HG02973 (cell line): ENCODE results near the gene CCDC70.

ENCODE experiments used
- ATAC-seq: cut with Tn5 transposase; IDR thresholded peaks from one replicate; pipeline ENCODE4 v1.9.1; 2021; ENCODE audit warnings: moderate library complexity; ENCODE audit not compliant: unreplicated experiment

Gene CCDC70

DNA sequence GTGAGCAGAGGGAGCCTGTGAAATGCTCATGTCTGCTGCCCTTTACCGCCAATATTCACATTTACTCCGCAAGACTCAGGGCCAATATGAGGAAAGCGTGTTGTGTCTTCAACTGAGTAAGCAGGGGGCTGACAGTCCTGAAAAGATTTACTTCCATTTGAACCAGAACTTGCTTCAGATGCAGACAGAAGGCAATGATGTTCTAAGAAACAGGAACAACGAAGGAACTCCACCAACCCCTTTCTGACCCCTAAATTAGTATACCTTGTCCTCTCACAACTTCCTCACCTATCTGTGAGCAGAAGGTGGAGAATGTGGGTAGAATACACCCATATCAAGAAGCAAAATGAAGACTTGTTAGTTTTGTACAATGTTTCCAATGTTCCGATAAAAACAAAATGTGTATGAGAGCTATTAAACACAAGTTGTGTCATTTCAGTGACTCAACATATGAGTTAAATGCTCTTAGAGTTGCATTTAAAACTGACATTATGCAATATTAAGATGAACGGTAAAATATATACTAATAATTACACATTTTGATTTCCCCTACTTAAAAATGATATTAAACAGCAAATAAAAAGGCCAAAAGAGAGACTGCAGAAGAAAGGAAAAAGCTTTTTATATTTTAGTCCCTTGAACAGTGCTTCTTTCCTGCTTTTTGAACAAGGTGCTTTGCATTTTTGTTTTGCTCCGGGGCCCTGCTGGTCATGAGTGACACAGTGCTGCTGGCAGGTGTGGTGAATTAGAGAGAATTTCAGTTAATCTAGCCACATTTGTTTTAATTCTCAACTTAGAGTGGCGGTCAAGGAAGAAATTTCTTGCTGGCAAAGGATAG lies 32.8 kb upstream of the CCDC70 start:
- ATAC-seq, result no peak

DNA sequence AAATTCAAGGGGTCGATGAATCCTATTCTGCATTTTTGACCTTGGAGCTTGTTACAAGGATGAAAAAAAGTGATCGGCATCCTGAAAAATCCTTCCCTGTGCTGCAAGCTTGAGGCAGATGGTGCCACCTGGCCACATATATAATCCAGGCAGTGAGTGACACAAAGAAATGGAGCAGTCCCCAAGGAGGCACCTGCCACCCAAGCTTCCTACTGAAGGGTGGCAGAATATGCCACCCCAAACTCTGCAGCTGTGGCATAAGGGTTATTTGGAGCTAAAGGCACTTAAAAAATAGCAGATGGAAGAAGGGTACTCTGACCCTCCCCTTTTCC lies 32.2 kb upstream of the CCDC70 start:
- ATAC-seq, result no peak

DNA sequence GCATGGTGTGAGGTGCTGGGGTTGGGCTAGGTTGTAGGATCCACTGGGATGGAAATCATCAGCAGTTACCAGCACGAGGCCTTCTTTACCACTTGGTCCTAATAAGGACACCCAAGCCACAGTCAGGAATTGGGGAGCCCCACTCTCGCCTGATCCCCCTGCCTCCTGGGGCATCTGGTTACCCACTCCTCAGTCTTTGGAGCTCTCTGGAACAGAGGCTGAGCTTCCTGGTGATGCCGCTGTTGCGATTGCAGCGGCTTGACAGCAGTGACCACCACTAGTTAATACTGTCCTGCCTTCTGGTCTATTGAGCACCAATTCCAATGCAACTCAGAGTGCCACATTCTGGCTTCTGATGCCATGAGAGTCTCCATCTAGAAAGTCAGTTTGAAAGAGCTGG lies 30.2 kb upstream of the CCDC70 start:
- ATAC-seq, result no peak

DNA sequence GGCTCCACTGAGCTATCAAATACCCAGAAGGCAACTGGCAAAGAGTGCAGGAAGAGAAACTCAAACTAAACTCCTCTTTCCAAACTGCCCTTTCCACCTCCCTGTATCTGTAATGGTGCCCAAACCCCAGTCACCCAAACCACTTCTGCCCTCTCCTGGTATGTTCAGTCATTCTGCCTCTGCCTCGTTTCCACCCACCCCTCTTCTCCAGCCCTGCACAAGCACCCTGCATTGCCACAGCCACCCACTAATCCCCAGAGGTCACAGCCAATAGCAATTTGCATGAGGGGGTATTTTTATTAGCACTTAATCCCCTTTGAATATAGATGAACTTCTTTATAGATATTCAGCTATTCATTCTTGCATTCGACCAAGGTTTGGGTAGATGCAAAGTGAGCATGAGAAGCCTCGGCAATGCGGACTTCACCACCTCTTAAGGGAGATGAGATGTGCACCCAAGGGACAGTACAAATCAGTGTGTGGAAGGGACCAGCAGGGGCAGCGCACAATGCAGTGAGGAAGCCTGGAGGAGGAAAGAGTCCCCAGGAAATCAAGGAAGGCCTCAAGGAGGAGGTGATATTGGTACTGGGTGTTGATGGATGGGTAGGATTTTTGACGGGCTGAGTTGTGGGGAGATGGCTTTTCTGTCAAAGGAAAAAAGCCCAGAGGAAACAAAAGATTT lies 29.2 kb upstream of the CCDC70 start:
- ATAC-seq, result no peak

DNA sequence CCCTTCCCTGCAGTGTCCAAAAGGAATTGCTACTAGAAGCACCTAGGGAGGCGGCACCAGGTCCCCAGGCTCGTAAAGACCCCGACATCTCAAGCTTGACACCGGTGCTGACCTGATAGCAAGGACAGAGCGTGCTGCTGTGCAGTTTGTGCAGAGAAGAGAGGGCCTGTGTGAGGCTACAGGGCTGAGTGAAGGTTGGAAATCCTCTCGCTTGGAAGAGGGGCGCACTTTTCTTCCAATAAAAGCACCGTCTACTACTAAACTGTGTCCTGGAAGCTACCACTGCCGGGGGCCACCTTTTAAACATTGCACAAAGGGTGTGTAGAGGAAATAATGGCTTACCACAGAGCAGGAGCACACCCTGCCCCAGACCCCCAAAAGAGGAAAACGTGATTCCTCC lies 27.8 kb upstream of the CCDC70 start:
- ATAC-seq, result no peak

DNA sequence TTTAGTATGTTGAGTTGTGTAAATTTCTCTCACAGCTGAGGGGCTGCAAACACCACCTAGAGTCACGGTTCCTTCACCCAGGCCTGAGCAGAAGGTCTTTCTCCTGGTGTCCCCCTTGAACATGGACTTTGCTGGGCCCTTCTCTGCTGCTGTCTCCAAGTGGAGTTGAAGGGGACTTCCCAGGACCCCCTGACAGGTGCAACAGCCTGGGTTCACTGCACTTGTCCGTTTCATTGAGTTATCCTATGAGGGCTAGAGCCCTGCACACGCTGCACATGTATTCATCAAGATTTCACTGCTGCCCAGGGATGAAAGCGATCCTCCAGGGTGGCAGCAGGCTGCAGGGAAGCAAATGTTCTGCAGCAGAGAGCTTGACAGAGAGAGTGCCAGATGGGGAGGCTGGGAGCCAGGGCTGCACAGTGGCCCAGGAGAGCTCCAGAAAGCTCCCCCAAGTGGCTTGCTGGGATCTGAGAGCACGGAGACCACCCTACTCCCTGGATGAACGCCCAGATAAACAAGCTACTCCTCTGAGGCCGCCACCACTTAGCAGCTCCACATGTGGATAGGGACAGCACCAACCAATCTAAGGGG lies 27.1 kb upstream of the CCDC70 start:
- no peak for ATAC-seq

DNA sequence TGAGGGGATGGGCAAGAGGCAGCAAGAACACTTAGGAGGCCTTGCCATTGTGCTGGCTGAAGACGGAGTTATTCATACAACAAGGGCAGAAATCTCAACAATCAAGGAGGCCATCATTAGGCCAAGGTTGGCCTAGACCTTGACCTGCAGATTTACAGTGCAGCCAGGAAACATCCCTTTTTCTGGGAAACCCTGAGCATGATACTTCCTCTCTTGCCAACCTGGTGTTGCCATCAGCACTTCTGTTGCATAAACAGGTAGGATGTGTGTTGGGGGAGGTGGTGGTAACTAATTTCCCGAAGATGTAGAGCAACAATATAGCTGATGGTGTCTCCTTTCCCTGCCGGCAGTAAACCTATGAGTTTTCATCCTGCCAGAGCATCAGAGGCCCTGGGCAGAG lies 24.8 kb upstream of the CCDC70 start:
- no peak for ATAC-seq

DNA sequence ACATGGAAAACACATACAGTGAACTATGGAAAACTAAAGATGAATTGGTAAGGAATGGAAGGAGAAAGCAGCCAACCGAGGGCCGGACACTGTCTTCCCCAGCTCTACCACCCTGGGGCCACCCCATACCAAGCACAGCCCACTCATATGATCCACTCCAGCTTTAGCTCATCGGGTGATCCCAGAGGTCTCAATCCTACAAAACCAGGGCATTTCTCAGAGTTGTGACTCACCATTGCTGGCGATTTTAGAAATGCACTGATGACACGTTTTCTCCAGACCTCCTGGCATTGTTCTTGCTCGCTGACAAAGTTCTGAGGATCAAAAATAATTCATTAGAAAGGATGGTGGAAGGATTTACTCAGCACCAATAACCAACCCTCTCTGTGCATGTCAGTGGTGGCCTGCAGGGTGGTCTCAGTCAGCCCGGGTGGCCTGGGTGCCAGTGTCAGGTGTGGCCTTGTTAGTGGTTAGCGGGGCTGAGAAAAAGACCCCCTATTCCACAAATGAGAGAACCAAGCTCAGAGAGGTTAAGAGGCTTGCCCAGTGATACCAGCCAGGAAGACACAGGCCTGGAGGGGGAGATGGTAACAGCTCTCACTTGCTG lies 23.4 kb upstream of the CCDC70 start:
- no peak for ATAC-seq

DNA sequence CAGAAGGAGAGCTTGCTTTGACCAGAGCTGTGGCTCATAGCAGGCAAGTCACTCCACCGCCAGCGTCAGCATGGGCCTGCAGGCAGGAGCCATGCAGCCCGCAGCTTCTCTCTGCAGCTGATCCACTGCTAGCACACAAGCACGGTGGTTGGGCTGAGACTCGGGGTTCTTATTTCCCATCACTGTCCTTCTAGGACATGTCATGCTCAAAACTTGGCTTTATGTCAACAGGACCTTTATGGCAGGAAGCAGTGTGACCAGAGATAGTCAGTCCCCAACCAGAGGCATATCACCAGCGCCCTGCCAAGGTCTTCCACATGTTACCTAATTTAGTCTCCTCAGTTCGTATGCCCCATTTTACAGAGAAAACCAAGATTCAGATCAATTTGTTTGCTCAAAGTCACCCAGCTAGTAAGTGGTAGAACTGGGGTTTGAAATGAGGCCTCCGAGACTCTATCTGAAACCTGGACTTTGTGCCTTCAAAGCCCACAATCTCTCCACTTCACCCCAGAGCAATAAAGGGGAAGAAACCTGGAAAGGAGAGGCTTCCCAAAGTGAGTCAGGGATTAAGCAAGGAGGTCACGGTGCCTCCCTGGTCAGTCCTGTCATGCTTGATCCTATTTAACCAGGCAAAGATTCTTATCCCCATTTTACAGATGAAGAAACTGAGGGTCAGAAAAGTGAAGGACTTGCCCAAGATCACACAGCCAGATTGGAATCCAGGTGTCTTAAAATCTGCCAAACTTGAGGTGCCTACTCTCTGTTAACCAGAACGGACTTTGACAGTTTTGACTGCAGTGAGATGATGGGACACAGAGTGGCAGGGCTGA lies 21.8 kb upstream of the CCDC70 start:
- no peak for ATAC-seq

DNA sequence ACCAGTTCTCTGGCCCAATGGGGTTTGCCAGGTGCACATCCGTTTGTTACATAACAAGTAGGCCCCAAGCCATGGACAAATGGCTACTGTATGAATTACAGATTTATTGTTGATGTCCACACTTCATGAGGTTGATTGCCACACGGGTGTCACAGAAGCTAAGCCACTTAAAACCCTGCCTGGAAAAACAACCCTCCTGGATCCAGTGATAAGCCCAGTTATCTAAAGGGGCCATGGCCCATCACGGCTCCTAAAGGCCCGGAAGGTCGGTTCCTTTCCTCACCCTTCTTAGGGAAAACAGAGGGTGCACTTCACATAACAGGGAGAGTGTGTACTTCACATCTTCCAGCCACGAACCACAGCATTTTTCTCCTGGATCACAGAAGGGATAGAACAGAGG lies 20.9 kb upstream of the CCDC70 start:
- no peak for ATAC-seq

DNA sequence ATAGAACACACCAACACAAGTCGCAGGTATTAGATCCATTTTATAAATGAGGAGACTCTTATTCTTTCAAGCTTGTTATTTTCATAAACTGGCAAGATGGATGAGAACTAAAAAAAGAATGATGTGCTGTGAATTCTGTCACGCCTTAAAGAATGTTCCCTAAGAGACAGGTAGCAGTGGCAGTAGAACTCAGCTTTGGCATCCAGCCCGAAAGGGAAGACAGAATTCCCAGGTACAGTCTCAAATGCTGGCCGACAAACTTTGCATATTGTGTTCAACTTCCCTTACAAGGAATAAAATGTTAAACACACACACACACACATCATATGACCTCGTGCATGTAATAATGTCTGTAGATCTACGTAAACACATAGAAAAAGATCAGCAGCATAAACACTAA lies 20.0 kb upstream of the CCDC70 start:
- ATAC-seq, result no peak

DNA sequence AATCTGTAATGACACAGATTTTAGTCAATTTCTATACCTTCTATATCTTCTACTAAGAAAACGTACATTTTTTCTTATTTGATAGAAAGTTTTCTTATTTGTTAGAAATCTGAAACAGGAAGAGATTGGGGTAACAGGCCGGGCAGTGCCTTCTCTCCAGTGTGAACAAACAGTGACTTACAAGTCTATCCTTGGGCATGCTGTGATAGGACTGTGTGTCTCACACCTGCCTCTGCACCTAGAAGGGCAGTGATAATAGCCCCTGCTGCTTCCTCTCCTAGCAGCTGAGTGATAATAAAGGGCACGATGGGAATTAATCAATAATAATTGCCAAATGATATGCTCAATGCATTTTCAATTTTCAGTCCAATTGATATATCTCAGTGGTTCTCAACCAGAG lies 18.2 kb upstream of the CCDC70 start:
- no peak for ATAC-seq

DNA sequence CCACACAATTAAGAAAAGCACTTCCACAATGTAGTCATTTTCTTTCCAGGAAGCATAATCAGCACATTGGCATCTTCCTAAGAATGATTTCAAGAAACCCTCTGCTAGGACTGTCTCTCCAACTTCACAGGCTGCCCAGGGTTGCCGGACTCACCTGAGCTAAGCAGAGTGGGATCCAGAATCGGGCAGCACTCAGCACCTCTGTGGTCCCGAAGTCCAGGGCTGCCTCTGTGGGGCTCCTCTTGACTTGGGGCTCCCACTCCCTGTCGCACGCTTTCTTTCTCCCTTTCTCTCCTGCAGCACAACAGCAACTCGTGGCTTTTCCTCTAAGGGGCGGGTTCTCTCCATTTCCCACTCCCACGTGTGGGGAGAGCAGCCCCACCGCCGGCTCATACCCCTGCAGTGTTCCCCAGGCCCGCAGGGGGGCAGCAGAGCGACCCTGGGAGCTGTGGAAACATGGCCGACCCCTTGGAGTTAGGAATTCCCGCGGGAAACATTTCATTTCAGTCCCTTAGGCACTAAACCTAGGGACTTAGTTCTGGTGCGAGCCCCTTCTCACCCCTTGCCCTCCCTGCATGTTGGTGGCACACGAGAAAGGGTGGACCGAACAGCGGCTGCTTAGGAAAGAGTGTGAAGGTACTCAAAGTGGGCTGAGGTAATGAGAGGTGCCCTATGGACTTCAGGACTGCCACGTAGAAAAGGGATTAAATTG lies 16.8 kb upstream of the CCDC70 start, which contains the start of gene TMEM272:
Gene TMEM272, minus strand, starts transcription at position 316 of the 712 bp plus-strand sequence. CDS start 6,647 bp downstream, outside the sequence.
- no peak for ATAC-seq

DNA sequence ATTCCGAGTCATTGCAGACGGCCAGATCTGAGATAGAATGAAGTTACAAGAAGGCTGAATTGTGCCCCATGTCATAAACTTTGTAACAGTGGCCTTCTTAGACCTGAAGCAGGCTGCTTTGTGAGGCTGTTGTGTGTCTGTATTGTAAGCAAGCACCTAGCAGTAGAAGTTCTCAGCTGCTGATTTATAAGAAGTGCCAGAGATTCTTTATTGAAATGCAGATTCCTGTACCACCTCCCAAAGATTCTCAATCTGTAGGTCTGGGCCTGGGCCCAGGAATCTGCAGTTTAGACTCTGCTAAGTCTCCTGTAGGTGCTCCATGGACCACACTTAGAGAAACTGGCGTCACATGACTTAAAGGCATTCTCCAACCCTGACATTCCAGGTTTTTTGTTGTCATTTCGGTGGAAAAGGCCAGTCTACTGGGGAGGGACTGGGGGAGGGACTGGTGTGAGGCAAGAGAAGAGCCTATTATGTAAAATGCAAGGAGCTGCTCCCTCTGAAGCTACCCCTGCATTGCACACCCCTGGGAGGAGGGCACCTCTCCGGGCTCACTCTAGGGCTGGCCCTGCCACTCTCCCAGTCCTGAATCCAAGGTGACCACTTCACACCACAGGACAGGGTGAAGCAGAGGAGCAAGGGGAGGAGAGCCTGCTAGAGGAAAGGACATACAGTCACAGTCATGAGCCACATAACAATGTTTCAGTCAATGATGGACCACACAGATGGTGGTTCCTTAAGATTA lies 16.0 kb upstream of the CCDC70 start:
- no peak for ATAC-seq

DNA sequence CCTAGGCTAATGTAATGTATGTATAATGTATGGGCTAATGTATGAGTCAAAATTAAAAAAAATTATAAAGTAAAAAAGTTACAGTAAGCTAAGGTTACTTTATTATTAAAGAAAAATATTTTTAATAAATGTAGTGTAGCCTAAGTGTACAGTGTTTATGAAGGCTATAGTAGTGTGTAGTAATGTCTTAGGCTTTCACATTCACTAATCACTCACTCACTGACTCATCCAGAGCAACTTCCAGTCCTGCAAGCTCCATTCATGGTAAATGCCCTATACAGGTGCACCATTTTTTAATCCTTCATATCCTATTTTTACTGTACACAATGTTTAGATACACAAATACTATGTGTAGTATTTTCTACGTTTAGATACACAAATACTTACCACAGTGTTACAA lies 15.0 kb upstream of the CCDC70 start:
- no peak for ATAC-seq

DNA sequence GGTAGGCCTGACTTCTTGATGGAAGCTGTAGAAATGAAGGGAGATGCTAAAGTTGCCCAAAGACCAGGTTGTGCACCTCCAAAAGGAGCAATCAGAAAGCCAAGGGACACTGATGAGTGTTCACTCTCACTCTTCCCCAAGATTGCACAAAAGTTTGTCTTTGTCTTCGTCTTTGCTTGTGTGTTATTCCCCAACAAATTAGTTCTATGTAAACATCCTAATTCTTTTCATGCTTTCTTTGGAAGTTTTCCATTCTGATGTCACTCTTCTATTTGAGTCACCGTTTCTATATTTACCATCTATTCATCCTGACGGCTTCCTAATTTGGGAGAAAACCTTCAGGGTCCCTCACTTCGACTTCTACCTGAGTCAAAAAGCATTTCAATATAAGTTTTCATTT lies 13.1 kb upstream of the CCDC70 start:
- no peak for ATAC-seq

DNA sequence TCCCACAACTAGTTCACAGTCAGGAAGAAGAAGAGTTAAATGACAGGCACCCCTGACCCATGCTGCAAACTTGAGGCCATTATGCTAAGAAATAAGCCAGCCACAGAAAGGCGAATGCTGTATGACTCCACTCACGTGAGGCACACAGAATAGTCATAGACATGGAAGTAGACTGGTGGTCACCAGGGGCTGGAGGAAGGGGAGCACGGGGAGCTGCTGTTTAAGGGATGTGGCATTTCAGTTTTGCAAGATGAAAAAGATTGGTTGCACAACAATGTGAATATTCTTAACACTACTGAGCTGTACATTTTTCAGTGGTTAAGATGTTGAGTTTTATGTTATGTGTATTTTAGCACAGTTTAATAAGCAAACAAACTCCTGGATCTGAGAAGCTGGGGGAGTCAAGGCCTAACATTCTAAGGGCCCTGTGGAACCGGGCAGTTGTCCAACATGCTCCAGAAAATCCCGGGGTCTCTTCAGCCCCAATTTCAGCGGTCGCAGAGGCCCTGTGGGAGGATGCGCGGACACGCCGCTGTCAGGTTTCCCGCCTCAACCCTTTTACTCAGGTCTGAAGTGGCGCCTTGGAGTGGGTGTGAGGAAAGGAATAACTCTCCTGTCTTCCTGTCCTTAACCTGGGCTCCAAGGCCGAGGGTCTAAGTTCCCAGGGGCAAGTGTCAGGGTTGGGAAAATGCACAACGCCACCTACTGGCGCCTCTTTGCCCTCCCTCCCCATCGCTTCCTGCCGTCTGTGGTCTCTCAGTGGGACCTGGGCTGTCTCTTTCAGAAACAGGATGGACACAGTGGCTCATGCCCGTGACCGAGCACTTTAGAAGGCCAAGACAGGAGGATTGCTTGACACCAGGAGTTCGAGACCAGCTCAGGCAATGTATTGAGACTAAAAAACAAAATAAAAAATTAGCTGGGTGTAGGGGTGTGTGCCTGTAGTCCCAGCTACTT lies 12.3 kb upstream of the CCDC70 start:
- no peak for ATAC-seq

DNA sequence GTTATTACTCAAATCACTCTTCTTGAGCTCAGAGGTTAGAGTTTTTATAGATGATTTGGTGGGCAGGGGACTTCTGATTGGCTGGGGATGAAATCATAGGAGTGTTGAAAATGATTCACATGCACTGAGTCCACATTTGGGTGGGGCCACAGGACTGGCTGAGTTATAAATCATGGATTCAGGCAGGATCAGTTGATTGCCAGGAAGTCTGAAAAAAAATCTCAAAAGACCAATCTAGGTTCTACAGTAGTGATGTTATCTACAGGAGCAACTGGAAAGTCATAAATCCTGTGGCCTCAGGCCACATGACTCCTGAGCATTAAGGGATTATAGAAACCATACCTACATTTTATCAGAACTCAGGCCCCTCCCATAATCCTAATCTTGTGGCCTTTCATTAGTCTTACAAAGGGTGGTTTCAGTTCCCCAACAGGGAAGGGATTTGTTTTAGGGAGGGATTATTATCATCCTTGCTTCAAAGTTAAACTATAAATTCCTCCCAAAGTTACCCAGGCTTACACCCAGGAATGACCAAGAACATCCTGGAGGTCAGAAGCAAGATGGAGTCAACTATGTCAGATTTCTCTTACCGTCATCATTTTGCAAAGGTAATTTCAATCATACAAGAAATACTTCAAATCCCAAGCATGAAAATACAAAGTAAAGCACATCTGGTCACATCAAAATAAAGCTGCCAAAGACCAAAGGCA lies 5.6 kb upstream of the CCDC70 start:
- ATAC-seq, result no peak
